ENCODE results near the gene APOL5.
"Not testable (repeated sequence)": the region's sequence is repeated elsewhere in the genome, so short reads cannot be mapped to it uniquely, and the experiment has no call there.

Gene APOL5

GRCh38 chr22:35717572-35717971, at the start of gene APOL5:
Gene APOL5 (plus strand): TSS chr22:35717872. CDS start chr22:35717872, 0 bp downstream.
- no peak for DNase-seq

GRCh38 chr22:35674335-35674734, 43.3 kb upstream of the APOL5 start:
- DNase-seq, result no peak

- not testable (repeated sequence) for DNase-seq
Observed at GRCh38 chr22:35676065-35676464, 41.6 kb upstream of the APOL5 start.

DNA sequence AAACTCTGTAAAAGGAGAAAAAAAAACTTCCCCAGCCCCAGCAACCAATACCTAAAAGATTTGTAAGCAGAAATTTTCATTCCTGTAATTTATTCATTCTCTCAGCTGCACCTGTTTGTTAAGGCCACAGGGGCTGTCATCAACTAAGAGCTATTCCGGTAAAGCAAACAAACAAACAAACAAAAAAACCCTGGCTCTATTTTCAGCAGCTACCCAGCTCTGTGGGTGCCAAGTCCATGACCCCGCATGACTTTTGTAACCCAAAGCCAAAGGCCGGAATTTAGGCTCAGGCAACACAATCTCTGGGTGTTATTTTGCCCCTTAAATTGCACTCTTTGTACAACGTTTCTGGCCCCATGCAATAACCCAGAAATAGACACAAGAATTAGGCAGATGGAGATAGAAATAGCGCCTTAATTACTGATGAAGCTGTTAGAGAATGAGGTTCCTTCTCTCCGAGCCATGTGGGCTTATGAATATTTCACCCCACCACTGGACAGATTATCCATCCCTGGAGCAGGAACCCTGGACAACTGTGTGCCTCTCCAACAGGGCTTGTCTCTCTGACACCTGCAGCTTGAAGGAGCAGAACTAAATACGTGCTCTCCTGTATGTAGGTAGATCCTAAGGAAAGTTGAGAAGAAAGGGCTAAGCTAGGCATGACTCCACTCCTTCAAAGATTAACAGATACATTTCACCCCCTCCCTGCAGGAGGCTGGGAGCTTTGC, 40.0 kb upstream of the APOL5 start:
- DNase-seq, result no peak

- DNase-seq, result no peak
Observed at GRCh38 chr22:35678836-35679235, 38.8 kb upstream of the APOL5 start.

GRCh38 chr22:35679492-35679891, 38.2 kb upstream of the APOL5 start:
- not testable (repeated sequence) for DNase-seq

DNA sequence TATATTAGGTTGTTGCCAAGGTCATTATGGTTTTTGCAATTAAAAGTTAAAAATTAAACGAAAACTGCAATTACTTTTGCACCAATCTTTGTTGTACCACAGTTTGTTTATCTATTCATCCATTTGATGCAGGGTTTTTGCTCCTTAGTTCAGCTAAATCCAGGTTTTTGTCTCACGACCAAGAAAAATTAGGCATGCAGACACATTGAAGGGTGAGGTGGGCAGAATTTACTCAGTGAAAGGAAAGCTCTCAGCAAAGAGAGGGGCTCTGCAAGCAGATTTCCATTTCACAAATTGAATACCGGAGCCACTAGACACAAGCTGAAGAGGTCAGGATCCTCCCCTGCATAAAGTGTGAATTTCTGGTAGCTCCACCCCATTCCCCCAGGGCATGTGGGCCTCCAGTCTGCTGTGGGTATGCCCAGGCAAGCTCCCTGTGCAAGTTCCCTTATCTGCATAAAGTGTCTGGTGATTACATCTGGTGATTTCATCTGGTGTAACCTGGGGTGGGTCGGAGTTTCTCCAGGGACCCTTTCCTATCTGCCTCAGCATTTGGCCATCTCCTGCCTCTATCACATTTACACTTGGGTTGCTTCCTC, 36.1 kb upstream of the APOL5 start:
- DNase-seq, result no peak

DNA sequence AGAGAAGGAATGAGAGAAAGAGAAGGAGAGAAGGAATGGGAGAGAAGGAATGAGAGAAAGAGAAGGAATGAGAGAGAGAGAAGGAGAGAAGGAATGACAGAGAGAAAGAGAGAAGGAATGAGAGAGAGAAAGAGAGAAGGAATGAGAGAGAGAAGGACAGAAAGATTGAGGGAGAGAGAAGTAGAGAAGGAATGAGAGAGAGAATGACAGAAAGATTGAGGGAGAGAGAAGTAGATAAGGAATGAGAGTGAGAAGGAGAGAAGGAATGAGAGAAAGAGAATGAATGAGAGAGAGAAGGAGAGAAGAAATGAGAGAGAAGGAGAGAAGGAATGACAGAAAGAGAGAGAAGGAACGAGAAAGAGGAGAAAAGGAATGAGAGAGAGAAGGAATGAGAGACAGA, 34.1 kb upstream of the APOL5 start:
- no peak for DNase-seq

DNA sequence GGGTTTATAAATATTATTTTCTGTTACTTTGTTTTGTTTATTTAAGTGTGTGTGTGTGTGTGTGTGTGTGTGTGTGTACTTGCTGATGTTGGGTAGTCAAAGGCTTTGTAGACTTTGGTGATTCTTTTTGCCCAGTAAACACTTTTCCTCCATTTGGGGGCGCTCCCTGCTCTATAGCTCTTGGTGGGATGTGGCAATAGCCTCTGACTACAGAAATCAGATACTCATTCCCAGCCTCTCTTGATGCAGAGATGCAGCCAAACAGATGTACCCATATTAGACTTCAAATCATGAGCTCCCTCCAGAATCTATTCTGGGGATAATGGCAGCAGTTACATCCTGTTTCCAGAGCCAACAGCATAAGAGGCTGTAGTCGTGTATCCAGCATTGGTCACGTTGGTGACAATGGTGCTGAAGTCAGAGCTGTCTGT, 33.4 kb upstream of the APOL5 start:
- no peak for DNase-seq

DNA sequence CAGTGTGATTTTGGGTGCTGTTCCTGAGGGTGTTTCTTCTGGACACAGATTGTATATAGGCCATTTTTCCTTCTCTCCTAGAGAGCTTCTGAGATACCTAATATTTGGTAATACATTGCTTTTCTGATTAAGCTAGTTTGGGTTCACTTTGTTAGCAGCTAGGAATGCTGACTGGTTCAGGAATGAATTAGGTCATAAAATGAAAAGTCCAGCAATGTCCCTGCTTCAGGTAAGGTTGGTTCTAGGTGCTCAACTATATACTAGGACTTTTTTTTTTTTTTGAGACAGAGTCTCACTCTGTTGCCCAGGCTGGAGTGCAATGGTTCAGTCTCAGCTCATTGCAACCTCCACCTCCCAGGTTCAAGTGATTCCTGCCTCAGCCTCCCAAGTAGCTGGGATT, 32.9 kb upstream of the APOL5 start:
- no peak for DNase-seq

DNA sequence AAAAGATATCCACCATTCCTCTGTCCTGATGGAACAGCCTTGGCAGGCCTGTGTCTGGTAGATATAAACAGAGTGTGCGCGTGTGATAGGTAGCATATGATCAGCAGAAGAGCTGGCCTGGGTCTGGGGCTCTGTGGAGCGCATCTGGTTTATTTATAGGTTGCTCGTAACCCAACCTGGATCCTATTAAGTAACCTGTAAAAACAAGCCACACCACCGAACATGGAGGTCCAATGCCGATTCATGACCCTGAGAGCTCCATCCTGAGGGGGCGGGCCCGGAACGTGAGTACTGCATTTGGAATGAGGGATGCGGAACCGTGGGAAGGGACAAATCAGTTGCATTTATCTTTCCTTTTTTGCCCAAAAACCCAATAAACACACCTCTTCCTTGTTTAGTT, 31.9 kb upstream of the APOL5 start:
- DNase-seq, result no peak

- no peak for DNase-seq
Observed at GRCh38 chr22:35686298-35686697, 31.4 kb upstream of the APOL5 start.

DNA sequence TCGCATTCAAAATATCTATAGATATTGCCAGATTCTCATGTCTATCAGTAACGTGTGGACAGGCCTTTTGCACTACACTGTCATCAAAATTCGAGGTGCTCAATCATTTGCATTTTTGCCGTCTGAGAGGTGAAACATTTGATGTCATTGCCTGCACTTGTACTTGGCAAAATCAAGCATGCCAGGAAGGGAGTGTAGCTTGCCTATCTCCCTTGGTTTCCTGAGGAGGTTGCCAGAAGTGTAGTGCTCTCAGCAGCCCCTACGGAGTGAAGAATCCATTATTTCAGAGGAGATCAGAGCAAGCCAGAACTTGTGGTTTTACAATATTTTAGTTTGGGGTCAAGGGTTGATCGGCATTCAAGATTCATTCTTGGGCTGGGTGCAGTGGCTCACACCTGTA, 30.2 kb upstream of the APOL5 start:
- DNase-seq, result no peak

DNA sequence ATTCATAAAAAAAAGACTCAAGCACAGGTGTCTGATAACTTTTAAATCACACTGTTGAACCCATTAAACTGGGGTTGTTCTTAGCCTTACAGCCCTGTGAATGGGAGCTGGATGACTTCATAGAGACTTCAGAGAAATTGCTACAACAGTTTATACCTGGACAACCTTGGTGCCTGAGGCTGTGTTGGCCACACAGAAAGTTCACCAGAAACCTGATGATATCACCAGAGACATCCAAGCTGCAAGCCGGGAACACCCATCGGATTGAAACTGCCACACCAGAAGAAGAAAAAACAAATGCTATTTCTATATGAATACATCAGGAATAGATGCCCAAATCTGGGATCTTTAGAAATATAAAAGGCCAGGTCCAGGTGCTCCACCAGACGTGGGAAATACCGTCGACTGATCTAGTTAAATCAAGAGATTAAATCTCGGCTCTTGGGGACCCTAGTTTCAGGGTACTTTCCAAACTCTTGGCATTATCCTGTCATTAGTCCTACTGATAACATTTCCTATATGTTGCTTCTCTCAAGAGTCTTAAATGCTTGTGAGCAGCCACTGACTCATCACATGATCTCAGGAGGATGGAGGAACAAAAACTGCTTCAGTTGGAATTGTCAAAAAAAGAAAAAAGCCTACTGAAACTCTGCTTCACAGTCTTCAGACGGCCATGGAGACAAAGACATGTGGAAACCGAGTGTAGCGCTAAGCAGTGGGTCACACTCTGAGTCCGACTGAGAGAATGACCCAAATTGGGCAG, 28.6 kb upstream of the APOL5 start:
- no peak for DNase-seq

- no peak for DNase-seq
Observed at GRCh38 chr22:35690001-35690400, 27.7 kb upstream of the APOL5 start.

GRCh38 chr22:35695202-35695601, 22.5 kb upstream of the APOL5 start:
- DNase-seq, result no peak

GRCh38 chr22:35697142-35697541, 20.5 kb upstream of the APOL5 start:
- no peak for DNase-seq

- not testable (repeated sequence) for DNase-seq
Observed at GRCh38 chr22:35699852-35700251, 17.8 kb upstream of the APOL5 start.

DNA sequence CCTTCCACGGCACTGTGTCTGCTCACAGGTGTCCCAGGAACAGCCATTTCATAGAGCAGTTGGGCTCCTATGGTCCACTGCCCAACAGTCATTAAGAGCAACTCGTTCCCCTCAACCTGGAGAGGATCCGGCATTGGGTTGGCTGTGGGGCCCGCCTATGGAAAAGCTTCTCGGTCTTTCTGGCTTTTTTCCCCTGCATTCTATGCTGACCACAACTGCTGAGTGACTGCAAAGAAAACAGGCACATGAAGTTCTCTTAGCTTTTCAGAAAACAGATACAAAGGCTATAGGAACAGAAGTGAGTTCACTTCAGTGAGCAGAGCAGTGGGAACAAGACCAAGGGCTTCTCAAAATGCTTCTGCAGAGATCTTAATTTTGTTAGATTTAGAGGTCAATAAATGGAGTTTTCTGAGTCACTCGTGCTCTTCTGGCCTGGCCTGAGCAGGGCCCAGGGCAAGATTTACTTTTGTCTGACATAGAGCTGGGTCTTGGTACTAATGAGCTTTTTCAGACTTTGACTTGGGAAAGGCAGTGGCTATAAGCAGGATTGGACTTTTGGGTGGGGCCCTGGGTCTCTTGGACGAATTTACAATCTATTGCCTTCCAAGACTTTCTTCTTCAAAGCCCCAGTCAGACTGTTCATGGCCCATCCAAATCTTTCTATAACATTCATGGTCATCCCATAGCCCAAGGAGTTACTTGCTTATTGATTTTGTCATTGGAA, 13.6 kb upstream of the APOL5 start:
- DNase-seq, result no peak

DNA sequence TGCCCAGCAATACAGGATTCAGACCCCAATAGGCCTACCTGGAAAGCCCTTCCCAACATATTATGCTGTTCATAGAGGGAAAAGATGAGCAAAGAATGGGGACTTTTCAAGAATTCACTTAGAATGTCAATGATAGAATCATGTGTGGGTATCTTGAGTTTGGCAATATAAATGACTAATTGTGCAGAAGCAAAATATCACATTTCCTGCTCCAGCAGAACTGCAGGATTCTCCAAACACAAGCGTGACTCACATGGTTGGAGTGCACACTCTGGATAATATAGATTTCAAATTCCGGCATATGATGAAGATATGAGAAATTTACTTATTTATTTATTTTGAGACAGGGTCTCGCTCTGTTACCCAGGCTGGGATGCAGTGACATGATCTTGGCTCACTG, 12.5 kb upstream of the APOL5 start:
- no peak for DNase-seq

- DNase-seq, result no peak
Observed at GRCh38 chr22:35708453-35708852, 9.2 kb upstream of the APOL5 start.

DNA sequence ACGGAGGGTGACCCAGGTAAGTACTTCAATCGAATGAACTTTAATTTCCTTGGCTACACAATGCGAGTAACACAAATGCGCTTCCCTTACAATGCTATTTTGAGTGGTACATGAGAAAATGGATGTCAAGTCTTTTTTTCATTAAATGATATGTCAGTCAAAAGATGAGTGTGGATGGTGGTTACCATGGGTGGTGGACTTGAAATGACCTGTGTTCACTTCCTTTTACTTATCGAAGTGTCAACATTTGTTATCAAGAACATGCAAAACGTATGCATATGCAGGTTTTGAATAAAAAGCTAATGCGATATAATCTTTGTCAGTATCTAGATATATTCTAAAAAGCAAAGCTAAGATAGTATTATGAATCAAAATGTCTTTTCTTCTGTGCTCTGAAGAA, 8.8 kb upstream of the APOL5 start:
- no peak for DNase-seq

DNA sequence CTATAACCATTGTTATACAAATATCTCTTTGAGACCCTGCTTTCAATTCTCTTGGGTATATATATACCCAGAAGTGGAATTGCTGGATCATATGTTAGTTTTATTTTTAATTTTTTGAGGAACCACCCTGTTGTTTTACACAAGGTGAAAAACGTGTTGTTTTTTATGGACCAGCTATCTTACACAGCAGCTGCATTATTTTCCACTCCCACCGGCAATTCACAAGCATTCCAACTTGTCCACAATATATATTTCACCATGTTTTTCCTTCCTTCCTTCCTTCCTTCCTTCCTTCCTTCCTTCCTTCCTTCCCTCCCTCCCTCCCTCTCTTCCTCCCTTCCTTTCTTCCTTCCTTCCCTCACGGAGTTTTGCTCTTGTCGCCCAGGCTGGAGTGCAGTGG, 6.3 kb upstream of the APOL5 start:
- no peak for DNase-seq

Measured in activated naive CD4-positive, alpha-beta T cell (primary cell).